GM21619 (cell line): ENCODE results near the gene SLC25A22.

ENCODE experiments used
- ATAC-seq: cut with Tn5 transposase; IDR thresholded peaks from one replicate; pipeline ENCODE4 v1.9.1; 2021; ENCODE audit not compliant: unreplicated experiment

SLC25A22 gene

DNA sequence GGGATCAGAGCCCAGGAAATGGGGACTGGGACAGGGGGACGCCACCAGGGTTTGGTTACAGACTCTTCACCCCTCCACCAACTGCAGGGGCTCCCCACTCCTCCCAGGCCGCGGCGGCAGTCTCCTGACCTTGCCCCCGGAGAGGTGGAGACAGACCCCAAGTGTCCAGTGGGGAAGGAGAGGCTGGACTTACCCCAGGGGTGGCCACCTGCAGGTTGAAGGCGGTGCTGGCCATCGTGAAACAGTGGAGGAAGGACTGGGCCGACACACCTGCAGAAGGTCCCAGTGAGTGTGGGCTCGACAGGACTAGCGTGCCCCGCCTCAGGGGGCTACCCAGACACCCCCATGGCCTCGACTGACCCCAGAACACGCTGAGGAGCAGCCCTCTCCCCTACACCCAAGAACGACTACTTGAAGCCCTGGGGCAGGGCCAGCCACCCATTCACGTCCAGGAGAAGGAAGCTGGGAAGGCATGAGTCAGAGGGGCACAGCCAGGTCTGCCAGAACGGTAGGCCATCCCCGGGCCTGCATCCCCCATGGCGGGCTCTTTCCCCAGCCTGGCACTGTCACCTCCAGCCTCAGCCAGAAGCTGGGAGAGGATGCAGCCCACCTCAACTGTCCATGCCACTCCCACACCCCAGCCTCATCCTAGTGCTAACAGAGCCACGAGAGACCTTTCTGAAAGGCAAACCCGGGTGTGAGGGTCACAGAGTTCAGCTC is 23.0 kb downstream of the SLC25A22 start:
- no peak for ATAC-seq

DNA sequence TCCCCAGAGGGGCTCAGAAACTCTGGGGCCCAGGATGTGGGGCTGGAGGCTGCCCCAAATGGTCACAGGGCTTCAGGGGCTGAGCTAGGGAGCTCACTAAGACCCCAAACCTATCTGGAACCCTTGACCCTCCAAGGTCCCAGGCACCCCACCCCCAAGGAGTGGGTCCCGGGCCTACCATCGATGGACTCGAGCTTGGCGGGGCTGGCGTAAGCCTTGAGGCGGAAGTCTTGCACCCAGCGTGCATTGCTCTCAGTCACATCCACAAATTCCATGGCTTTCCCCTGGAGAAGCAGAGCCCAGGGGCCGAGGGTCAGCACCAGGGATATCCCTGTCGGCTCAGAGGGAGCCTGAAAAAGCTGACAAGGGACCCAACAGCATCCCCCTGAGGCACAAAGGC is 24.3 kb downstream of the SLC25A22 start:
- ATAC-seq = no peak

DNA sequence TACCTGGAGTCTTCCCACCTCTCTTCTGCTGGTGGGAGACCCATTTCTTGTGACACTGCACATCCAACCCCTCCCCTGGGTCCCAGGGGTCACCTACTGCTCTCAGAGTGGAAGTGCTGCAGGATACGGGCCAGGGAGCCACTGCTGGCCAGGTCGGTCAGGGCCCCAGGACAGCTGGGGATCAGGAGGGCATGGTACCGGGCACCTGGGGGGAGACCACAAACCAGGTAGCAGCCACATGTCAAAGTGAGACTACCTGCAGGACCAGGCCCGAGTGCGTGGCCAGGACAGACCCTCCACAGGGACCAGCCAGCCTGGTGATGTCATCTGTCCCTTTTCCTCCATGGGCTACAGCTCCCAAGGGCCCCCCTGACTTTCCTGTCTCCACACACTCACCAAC is 24.7 kb downstream of the SLC25A22 start:
- no peak for ATAC-seq

DNA sequence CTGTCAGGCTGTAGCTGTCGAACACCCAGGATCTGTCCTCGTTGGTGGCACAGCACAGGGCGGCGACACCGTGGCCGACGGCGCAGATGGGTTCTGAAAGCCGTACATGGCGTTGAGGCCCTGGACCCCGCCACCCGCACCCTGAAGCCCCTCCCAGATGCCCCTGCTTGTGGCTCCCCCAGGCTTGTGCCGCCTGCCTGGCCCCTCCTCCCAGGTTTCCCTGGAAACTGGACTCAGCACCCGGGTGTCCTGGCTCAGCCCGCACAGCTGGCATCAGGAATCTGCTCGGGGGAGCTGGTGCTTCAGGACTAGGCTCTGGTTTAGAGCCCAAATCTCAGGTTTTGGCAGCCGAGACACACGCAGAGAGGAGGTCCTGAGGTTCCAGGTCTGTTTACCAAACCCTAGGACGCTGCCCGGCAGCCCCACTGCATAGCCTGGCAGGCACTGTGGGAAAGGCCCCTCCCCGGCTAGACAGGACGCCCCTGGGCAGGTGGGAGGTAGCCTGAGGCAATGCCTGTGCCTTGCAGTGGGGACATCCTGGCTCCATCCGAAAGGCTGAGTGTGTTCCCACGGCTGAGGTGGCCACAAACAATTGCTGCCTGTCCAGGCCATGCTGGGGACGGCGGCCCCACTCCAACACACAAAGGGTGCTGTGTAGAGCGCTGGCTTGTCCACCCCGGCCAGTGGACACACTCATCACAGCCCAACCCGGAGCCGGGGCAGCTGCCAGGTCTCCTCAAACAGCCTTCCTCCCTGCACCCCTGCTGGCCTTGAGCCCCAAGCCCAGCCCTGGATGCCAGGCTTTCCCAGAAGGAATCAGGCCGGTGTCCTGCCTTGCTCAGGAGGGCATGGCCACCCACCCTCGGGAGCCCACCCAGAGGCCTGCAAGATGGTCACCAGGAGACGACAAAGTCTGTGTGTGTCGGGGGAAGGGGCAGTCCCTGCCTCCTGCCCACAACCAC is 25.4 kb downstream of the SLC25A22 start:
- no peak for ATAC-seq

DNA sequence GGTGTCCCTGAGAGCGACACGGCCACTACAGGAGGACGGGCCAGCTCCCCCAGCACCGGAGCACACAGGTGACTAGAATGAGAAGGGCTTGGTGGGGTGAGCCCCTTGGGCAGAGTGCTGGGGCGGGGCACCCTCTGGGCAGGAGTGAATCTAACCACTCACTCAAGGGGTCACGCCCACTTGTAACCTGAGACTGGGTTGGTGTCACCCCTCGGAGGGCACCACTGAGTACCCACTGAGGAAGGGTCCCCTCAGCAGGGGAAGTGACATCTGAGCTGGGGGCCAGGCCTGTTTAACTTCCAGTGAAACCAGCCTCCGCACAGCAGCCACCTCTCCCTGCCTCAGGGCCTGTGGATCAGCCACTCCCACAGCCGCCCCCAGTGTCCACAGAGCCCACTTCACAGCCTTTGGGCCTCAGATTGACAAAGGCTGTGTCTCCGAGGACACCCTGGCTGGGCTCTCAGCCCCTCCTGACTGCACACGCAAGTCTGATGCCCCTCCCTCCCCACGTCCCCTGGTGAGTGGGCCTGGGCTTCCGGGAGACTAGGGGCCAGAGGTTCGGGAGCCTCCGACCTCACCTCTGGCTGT is 26.4 kb downstream of the SLC25A22 start:
- ATAC-seq = no peak

DNA sequence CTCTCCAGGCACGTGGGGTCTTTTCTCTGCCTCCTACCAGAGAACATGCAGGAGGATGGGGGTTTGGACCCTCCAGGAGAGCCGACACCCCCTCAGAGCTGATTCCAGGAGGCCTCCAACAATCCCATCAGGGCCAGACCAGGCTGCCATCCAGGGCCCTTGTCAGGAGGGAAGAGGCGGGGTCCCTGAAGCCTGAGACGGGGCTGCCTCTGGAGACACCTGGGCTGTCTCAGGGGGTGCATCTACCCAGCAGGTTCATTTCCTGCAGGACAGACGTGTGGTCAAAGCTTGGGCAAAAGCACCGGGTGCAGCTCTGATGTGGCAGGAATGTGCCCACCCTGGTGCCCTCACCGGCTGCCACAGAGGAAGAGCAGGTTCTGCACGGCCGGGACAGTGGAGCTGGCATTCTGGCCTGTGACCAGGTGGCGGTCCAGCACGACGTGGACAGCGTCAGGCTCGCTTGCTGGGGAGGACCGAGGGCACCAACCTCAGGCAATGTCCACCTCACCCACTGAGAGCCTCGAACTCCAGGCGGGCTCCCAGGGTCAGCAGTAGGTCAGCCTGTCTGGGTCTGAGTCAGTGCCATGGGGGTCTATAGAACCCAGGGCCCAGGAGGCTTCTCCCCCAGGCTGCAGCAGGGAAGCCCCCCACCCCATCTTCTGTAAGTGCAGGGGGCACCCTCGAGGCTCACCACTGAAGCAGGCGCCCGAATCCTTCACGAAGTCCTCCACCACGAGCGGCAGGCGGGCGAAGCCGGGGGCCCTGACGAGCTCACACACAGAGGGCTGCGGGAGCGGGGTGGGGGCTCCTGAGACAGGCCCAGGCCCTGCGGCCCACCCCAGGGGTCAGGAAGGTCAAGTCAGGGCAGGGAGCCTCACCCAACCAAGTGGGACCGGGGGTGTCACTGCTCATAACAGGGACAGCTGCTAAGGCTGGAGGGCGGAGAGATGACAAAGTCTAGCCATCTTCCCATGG is 27.2 kb downstream of the SLC25A22 start:
- ATAC-seq = no peak

DNA sequence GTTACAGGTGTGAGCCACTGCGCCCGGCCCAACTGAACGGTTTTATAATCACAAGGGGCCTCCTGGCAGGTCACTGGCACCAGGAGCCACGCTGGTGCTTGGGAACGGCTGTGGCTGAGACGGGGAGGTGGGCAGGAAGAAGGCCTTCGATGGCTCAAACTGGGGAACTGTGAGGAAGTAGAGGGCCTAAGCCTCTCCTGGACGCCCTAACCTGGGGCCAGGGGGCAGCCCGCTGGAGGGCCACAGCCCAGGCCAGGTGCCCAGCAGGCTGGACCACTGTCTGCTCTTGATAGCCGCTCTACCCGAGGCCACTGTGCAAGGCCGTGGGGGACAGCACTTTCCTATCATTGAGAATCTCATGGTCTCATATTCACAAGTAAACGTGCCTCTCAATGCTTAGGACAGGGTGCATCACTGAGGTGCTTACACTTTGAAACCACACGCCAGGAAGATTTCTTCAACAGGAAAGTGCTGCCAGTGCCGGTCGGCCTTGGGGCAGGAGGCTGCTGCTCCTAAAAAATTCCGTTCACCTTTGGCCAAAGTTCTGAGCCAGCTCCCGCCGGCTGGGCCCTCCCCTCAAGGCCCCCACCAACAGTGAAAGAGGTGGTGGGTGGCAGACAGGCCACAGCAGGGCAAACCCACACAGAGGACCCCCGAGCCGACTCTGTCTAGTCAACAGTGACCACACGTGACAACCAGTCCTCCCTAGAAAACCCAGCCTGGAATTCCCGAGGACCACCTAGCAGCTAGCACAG is 28.0 kb downstream of the SLC25A22 start:
- ATAC-seq = no peak

DNA sequence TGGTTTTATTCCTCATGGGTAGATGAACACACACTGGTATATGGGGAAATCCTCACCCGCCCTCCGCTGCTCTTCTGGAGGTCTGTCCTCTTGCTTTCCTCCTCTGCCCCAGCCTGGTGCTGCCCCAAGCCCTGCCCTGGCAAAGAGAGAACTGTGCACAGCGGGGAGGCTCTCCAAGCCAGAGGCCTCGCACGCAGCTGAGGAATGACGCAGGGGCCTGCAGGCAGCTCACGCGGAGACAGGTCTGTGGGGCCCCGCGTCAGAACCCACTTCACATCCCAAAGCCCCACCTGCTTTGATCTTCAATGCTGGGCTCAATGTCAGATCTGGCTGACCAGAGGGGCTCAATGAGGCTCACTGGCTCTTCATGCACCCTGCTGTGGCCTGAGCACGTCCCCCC is 30.8 kb downstream of the SLC25A22 start:
- ATAC-seq = no peak

DNA sequence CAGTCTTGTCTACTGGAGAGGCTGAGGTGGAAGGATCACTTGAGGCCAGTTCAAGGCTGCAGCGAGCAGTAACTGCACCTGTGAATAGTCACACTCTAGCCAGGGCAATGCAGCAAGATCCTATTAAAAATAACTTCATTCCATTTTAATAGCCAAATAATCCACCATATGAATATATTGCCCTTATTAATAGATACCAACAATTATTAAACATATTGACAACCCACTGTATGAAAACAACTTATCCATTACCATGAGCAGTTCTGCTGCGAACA is 31.2 kb downstream of the SLC25A22 start:
- ATAC-seq = no peak

DNA sequence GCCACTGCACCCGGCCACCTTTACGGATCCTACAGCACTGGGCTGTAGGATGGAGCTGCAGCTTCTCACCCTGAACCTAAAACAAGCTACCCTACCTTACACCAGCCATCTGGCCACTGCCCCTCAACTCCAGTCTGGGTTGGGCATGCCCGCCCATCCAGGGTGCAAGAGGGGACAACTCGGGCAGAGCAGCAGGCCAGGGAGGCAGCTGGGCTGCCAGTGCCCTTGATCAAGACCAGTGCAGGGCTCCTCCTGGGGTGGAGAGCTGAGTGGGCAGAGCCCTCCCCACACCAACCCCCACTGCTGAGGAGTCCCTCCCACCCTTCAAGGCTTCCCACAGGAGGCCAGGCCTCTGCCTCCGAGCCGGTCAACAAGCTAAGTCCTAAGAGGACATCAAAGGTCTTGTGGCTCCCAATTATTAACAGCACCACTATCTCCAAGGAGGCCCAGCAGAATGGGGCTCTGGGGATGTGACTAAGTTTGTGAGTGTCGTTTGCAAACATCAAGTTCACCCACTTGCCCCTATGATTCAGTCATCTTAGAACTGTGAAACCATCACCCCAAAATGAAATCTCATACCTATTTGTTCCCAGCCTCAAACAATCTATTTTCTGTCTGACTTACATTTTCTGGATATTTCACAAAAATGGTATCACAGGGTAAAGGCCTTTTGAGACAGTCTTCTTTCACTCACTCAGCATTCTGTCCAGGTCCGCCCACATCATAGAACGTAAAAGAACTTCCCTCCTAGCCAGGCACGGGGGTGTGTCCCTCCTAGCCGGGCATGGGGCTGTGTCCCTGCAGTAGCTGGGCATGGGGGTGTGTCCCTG is 31.8 kb downstream of the SLC25A22 start:
- no peak for ATAC-seq

DNA sequence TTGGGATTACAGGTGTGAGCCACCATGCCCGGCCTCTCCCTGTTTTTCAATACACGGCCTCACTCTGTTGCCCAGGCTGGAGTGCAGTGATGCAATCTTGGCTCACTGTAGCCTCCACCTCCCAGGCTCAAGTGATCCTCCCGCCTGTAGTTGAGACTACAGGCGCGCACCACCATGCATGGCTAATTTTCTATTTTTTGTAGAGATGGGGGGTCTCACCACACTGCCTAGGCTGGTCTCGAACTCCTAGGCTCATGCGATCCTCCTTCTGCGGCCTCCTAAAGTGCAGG is 32.3 kb downstream of the SLC25A22 start:
- ATAC-seq = no peak

DNA sequence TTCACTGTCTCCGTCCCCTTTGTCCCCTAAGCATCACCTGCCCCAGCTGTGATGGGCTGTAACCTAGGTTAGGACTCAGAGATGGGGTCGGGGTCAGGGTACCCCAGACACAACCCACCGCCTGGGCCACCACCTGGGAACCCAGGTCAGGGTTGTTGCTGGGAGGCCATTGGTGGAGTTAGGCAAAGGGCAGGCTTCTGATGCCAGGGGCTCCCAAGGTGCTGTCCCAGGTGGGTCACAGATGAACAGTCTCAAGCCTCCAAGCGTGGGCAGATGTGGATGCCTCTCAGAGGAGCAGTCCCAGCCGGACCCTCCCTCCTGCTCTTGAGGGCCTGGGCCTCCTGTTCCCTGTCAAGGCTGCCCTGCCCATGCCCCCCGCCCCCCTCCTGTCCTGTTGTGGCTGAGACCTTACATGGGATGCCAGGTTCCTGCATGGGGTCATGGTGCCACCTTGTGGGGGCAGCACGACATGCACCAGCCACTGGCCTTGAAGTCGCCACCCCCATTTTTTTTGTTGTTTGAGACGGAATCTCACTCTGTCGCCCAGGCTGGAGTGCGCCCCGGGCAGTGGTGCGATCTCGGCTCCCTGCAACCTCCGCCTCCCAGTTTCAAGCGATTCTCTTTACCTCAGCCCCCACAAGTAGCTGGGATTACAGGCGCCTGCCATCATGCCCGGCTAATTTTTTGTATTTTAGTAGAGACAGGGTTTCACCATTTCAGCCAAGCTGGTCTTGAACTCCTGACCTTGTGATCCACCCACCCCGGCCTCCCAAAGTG is 32.9 kb downstream of the SLC25A22 start:
- ATAC-seq = no peak

DNA sequence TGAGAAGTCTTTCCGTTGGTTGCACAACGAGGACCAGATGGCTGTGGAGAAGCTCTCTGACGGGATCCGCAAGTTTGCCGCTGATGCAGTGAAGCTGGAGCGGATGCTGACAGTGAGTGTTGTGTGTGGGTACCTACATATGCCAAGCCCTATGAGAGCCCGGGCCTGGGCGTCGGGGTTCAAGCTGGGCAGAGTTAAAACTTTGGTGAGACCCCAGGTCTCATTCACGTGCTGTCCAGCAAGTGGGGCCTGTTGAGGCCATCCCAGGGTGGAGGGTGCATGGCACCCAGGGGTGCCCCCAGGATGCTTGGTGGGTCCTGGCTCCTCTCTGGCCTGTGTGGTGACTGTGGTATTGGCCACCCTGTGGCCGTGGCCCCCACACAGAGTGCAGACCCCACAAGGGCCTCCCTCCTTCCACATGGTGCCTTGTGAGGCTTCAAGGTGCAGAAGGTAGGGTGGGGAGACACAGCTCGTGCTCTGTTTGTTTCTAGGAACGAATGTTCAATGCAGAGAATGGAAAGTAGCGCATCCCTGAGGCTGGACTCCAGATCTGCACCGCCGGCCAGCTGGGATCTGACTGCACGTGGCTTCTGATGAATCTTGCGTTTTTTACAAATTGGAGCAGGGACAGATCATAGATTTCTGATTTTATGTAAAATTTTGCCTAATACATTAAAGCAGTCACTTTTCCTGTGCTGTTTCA is 33.6 kb downstream of the SLC25A22 start:
- no peak for ATAC-seq

DNA sequence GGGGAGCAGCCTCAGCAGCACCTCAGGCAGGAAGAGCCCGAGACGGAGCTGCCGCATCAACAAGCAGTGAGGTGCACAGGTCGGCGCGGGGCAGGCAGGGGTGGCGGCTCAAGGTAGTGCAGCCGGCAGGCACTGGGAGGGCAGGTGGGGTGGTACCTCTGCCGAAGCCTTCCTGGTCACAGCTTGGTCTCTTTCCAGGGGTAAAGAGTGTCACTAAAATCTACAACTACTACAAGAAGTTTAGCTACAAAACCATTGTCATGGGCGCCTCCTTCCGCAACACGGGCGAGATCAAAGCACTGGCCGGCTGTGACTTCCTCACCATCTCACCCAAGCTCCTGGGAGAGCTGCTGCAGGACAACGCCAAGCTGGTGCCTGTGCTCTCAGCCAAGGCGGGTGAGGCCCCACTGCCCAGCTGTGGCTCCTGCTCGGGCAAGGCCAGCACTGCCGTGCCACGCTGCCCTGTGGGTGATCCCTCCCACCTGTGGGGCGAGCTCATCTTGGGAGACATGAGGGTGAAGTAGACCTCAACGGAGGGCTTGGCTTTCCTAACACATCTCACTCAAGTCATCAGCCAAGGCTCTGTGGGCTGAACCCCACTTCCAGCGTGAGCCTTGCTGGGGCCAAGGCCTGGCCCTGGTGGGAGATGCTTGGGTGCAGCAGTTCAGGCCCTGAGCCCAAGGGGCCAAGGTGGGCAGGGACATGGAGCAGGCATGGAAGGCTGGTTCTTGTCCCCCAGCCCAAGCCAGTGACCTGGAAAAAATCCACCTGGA is 34.3 kb downstream of the SLC25A22 start:
- ATAC-seq = no peak

DNA sequence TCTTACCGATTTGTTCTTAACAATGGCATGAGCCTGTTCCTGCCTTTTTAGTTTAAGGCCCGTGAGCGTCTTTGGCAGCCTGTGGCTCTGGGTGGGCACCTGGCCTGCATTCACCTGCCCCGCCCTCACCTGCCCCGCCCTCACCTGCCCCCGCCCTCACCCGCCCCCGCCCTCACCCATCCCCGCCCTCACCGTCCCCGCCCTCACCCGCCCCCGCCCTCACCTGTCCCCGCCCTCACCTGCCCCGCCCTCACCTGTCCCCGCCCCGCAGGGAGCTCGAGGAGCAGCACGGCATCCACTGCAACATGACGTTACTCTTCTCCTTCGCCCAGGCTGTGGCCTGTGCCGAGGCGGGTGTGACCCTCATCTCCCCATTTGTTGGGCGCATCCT is 35.0 kb downstream of the SLC25A22 start:
- no peak for ATAC-seq

DNA sequence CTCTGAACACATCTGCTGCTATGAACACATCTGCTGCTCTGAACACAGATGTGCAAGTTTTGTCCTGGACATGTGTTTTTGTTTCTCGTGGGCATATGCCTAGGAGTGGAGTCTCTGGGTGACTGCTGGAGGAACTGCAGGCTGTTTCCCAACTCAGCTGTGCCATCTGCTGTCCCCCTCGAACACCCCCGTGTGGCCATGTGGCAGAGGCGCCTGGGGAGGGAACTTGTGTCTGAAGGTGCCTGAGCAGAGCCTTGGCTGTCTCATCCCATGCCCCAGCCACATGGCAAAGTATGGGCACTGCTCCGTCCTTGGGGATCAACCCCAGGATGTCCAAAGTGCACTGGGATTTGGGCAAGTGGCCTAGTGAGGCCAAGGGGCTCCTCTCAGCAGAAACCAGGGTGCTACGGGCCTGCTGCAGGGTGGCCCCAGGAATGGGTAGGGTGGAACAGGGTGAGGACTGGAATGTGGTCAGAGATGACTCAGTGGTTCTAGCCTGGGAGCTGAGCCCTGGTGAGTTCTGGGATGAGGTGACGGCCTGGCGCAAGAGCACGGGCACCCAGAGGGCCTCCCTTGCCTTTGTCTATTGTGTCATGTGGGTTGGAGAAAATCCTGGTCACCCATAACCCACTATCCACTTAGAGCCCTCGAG is 35.5 kb downstream of the SLC25A22 start:
- no peak for ATAC-seq

DNA sequence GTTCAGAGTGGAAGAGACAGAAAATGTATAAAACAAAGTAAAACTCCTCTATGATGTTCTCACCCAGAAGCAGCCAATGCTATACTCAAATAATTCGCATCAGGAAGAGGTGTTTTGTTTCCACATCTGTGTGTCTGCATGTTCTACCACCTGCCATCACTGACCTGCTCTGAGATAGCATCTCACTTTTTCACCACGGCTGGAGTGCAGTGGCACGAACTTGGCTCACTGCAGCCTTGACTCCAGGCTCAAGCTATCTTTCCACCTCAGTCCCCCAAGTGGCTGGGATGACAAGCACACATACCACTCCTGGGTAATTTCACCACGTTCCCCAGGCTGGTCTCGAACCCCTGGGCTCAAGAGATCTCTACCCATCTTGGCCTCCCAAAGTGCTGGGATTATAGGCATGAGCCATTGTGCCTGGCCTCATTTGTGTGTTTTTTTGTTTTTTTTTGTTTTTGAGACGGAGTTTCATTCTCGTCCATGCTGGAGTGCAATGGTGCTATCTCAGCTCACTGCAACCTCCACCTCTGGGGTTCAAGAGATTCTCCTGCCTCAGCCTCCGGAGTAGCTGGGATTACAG is 36.5 kb downstream of the SLC25A22 start:
- no peak for ATAC-seq
